Thyroid gland (tissue), 4 donors: ENCODE data around the gene LAMB1.

Source experiments
- CTCF ChIP-seq, 6 experiments: fragments of 200-600 bp in 3 of 6; fragments of 450-650 bp in 3 of 6; sonication (generic) in 3 of 6; IDR thresholded peaks; one replicate each; pipeline ENCODE4 v1.5.1; 2016 to 2019; ENCODE audit warnings: antibody characterized with exemption in 6 of 6, mild to moderate bottlenecking in 2 of 6, inconsistent platforms in 1 of 6, moderate library complexity in 1 of 6
- POLR2A ChIP-seq, 2 donors: fragments of 450-650 bp; IDR thresholded peaks; one replicate each; pipeline ENCODE4 v1.6.1; 2017; ENCODE audit warnings: antibody characterized with exemption in 2 of 2, mild to moderate bottlenecking in 2 of 2, moderate library complexity in 1 of 2

GRCh38 chr7:107962817-107963216 is 40.1 kb downstream of the LAMB1 start:
- TF ChIP-seq CTCF (IDR thresholded peaks at IDR 0.05) = no peak
- no peak for TF ChIP-seq POLR2A (IDR thresholded peaks at IDR 0.05)
